GM08714 (cell line): ENCODE measurements around the gene ALDH8A1.

Experiments
- H3K4me3 ChIP-seq: fragments of 200-500 bp; sonication (Bioruptor generic); 2 replicates; pipeline ENCODE4 v1.5.1; 2014; ENCODE audit warnings: mild to moderate bottlenecking, low read length, inconsistent platforms
- ZNF274 ChIP-seq: IDR thresholded peaks from 2 replicates; pipeline ENCODE4 v1.6.1; 2012; ENCODE audit warnings: mild to moderate bottlenecking, low read depth, low read length

The ALDH8A1 gene

GRCh38 chr6:134964451-134965203 lies 14.7 kb upstream of the ALDH8A1 start:
- H3K4me3 ChIP-seq, result no peak overlapping the region
- TF ChIP-seq ZNF274, result no peak

DNA sequence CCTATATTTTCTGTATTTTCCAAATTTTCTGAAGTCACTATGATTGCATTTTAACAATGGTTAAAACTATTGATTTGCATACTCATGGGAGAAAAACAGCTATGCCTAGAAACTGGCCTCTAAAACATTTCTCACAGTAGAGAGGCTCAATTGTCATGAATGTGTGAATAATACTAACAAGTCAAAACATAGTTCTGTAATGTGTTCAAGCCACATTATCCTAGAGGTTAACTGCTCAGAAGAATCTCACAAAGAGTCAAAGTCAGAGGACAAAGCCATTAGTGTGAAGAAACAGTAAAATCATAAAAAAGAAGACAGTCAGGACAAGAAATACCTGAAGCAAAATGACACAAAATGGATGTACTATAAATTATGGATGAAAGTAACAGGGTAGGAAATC lies 12.5 kb upstream of the ALDH8A1 start:
- TF ChIP-seq ZNF274, result no peak
- H3K4me3 ChIP-seq, result no peak overlapping the region

DNA sequence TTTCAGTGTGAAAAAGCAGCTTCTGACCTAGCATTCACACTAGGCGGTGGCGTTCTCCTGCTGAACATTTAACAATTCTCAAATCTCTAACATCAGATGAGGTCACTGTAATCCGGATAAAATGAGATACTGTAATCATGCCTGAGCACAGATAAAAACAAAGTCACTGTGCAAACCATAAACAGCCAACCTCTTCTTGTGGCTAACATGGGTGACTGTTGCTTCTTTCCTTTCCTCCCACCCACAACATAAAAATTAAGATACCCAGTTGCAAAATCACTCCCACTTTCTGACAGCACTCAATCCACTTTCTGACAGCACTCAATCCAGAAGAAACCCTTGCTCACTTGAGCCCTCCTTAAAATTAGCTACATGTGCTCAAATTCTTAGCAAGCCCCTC lies 11.5 kb upstream of the ALDH8A1 start:
- TF ChIP-seq ZNF274, result no peak
- H3K4me3 ChIP-seq, result no peak overlapping the region

DNA sequence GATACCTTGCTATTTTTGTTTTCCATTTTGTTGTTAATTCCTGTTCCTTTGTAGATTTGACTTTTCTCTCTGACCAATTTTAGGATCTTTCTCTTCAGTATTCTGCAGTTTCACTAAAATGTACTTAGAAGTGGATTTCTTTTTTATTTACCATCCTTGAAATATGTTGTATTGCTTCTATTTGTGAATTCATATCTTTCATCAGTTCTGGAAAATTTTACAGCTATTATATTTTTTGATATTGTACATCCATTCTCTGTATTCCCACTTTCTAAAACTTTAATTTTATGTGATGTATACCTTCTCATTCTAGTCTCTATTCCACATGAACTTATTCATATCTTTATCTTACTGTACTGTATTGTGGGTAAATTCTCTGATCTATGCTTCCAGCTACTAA lies 9.7 kb upstream of the ALDH8A1 start:
- TF ChIP-seq ZNF274, result no peak
- no peak overlapping the region for H3K4me3 ChIP-seq

GRCh38 chr6:134956676-134957075 lies 6.8 kb upstream of the ALDH8A1 start:
- no peak overlapping the region for H3K4me3 ChIP-seq
- TF ChIP-seq ZNF274, result no peak

- no peak overlapping the region for H3K4me3 ChIP-seq
- TF ChIP-seq ZNF274, result no peak
Observed at GRCh38 chr6:134956032-134956431, 6.1 kb upstream of the ALDH8A1 start.

- TF ChIP-seq ZNF274, result no peak
- no peak overlapping the region for H3K4me3 ChIP-seq
Observed at GRCh38 chr6:134954272-134955000, 4.5 kb upstream of the ALDH8A1 start.

DNA sequence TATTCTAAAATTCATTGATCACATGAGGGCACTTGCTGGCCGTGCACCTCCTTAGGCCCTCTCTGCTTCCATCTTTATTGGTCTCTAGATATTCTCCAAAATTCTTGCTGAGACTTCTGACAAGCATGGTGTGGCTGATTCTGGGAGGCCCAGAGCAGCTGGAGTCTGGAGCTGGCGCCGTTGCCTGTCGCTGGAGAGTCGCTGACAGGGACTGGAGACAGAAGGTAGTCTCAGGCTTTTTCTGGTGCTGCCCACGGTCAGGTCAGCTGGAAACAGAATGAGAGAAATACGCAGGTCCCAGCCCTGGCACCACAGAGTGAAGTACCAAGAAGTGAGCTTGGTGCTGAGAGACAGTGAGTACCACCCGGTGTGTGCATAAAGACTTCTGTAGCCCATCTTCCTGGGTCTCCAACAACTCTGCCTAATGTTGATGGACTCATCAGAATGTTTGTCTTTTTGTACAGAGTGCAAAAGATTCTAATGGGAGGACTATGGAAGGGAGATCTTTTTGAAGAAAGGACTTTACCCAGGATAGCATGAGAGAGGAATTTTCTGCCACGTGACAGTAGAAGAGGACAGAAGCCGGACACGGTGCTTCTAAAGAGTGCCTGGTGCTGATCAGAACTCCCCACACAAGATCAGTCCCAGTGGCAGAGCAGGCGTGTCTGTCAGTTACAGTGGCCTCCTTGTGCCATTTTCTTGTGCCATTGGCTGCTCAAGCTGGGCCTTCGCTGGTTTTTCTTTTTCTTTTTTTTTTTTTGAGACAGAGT lies 1.8 kb upstream of the ALDH8A1 start:
- no peak overlapping the region for H3K4me3 ChIP-seq
- no peak for TF ChIP-seq ZNF274

GRCh38 chr6:134950482-134950881 lies 581 bp upstream of the ALDH8A1 start:
- no peak for TF ChIP-seq ZNF274
- H3K4me3 ChIP-seq, result no peak overlapping the region

DNA sequence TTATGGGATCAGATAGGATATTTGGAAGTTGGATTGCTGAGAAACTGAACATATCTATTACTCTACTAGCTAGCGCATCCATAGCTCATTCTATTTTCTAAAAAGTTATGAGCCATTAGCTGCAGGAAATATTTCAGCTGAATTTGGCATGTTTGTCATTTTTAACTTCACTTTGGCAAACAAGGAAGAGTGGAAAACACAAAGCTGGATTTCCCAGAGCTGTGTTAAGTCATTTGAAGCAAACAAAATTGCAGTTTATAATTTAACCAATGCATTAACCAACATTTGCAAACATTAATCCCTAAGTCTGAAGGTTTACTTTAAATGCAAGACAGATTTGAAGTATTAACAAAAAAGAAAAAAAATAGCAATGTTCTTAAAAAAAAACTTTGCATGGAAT lies 1.2 kb downstream of the ALDH8A1 start:
- no peak overlapping the region for H3K4me3 ChIP-seq
- no peak for TF ChIP-seq ZNF274

- H3K4me3 ChIP-seq, result no peak overlapping the region
- TF ChIP-seq ZNF274, result no peak
Observed at GRCh38 chr6:134948142-134948541, 1.8 kb downstream of the ALDH8A1 start.

GRCh38 chr6:134945045-134945444 lies 4.9 kb downstream of the ALDH8A1 start:
- H3K4me3 ChIP-seq, result no peak overlapping the region
- TF ChIP-seq ZNF274, result no peak

- H3K4me3 ChIP-seq, result no peak overlapping the region
- no peak for TF ChIP-seq ZNF274
Observed at GRCh38 chr6:134943522-134944111, 6.3 kb downstream of the ALDH8A1 start.

GRCh38 chr6:134938896-134939295 lies 11.0 kb downstream of the ALDH8A1 start:
- TF ChIP-seq ZNF274, result no peak
- no peak overlapping the region for H3K4me3 ChIP-seq
